Measurements from ENCODE around the gene N4BP3.

Gene N4BP3

DNA sequence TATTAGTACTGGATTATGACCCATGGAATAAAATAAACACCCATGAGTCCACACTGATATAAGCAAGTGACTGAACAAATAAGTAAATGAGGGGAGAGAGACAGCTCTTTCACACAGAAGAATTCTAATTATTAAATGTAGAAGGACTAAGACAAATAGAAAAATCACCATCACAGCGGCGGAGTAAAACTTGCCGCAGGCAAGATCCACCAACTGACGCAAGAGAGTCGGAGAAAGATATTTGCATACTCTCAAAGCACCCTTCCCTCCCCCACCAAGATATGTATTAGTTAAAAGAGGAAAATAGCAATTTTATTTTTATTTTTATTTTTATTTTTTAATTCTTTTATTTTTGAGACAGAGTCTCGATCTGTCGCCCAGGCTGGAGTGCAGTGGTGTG lies 14.6 kb upstream of the N4BP3 start:
- Histone ChIP-seq H3K4me3 (ENCODE audit: insufficient read depth, low read length, poor library complexity, severe bottlenecking) (no peak overlapping the region), H3K36me3 (ENCODE audit: low read length) (no peaks in the 10 kb centered on the region), H4K20me1 (ENCODE audit: low read depth, low read length) (no peaks in the 10 kb centered on the region), H3K9me2 (replicated peaks; ENCODE audit: insufficient read depth, low read length) (no peaks in the 10 kb centered on the region), H3K79me2 (ENCODE audit: insufficient read depth, low read length) (no peaks in the 10 kb centered on the region), H3K27ac (ENCODE audit: low read depth, low read length) (no peak overlapping the region), H3K27me3 (ENCODE audit: low read length) (no peaks in the 10 kb centered on the region), H3F3A (ENCODE audit: insufficient read depth) (no peaks in the 10 kb centered on the region), H3K9ac (ENCODE audit: low read length) (no peak overlapping the region), H3K4me2 (ENCODE audit: low read depth, low read length, poor library complexity, severe bottlenecking) (no peak overlapping the region), H2AFZ (ENCODE audit: low read depth, low read length, severe bottlenecking) (no peak overlapping the region), H3K9me3 (ENCODE audit: insufficient read depth, low read length) (no peaks in the 10 kb centered on the region)
- TF ChIP-seq, protein P1, sequence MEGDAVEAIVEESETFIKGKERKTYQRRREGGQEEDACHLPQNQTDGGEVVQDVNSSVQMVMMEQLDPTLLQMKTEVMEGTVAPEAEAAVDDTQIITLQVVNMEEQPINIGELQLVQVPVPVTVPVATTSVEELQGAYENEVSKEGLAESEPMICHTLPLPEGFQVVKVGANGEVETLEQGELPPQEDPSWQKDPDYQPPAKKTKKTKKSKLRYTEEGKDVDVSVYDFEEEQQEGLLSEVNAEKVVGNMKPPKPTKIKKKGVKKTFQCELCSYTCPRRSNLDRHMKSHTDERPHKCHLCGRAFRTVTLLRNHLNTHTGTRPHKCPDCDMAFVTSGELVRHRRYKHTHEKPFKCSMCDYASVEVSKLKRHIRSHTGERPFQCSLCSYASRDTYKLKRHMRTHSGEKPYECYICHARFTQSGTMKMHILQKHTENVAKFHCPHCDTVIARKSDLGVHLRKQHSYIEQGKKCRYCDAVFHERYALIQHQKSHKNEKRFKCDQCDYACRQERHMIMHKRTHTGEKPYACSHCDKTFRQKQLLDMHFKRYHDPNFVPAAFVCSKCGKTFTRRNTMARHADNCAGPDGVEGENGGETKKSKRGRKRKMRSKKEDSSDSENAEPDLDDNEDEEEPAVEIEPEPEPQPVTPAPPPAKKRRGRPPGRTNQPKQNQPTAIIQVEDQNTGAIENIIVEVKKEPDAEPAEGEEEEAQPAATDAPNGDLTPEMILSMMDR (IDR thresholded peaks at IDR 0.05; ENCODE audit: insufficient read depth, low read length, poor library complexity, severe bottlenecking): no peak
- no peak for TF ChIP-seq EZH2phosphoT487 (conservative IDR thresholded peaks at IDR 0.05; ENCODE audit: low read length)

DNA sequence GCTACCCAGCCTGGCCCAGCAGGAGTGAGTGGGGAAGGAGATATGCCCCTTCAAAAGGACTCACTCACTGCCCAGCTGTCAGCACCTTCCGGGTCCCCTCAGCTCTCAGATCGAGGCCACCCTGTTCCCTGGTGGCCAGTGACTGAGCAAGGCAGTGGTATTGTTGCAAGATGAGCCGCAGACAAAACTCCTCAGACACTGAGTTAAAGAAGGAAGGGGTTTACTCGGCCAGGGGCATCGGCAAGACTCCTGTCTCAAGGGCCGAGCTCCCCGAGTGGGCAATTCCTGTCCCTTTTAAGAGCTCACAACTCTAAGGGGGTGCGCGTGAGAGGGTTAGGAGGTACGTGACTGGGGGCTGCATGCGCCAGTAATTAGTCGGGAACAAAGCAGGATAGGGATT lies 9.7 kb upstream of the N4BP3 start:
- no peaks in the 10 kb centered on the region for H3K27me3 ChIP-seq (ENCODE audit: low read length)
- H3F3A ChIP-seq (ENCODE audit: insufficient read depth): no peaks in the 10 kb centered on the region
- H3K9me2 ChIP-seq (replicated peaks; ENCODE audit: insufficient read depth, low read length): no peaks in the 10 kb centered on the region
- no peak for TF ChIP-seq EZH2phosphoT487 (conservative IDR thresholded peaks at IDR 0.05; ENCODE audit: low read length)
- TF ChIP-seq, protein P1 (IDR thresholded peaks at IDR 0.05; ENCODE audit: insufficient read depth, low read length, poor library complexity, severe bottlenecking): no peak
- H3K9ac ChIP-seq (ENCODE audit: low read length): no peak overlapping the region
- no peaks in the 10 kb centered on the region for H4K20me1 ChIP-seq (ENCODE audit: low read depth, low read length)
- H3K79me2 ChIP-seq (ENCODE audit: insufficient read depth, low read length): no peaks in the 10 kb centered on the region
- no peaks in the 10 kb centered on the region for H3K9me3 ChIP-seq (ENCODE audit: insufficient read depth, low read length)
- no peak overlapping the region for H3K4me2 ChIP-seq (ENCODE audit: low read depth, low read length, poor library complexity, severe bottlenecking)
- no peak overlapping the region for H3K27ac ChIP-seq (ENCODE audit: low read depth, low read length)
- H2AFZ ChIP-seq (ENCODE audit: low read depth, low read length, severe bottlenecking): no peak overlapping the region
- no peaks in the 10 kb centered on the region for H3K36me3 ChIP-seq (ENCODE audit: low read length)
- no peak overlapping the region for H3K4me3 ChIP-seq (ENCODE audit: insufficient read depth, low read length, poor library complexity, severe bottlenecking)

DNA sequence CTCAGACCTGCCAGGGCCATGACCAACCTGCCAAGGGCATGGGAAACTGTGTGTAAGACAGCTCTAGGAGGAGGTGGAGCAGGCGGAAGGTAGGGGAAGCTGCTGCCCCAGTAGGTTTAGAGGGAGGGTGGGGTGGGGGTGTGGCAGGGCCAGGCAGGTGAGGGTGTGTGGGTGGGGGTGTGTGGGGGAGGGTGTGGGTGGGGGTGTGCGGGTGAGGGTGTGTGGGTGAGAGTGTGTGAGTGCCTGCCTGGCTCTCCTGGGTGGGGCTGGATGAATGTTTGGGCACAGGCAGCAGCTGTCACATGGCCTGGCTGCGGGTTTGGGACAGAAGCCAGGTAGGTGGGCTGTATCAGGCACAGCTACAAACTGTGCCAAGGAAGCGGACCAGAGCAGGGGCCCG lies 8.8 kb upstream of the N4BP3 start:
- Histone ChIP-seq H3K9me3 (ENCODE audit: insufficient read depth, low read length) (no peaks in the 10 kb centered on the region), H3K9me2 (replicated peaks; ENCODE audit: insufficient read depth, low read length) (no peaks in the 10 kb centered on the region), H3K27me3 (ENCODE audit: low read length) (no peaks in the 10 kb centered on the region), H3K4me2 (ENCODE audit: low read depth, low read length, poor library complexity, severe bottlenecking) (no peak overlapping the region), H3K79me2 (ENCODE audit: insufficient read depth, low read length) (no peaks in the 10 kb centered on the region), H3K4me3 (ENCODE audit: insufficient read depth, low read length, poor library complexity, severe bottlenecking) (no peak overlapping the region), H3K36me3 (ENCODE audit: low read length) (no peaks in the 10 kb centered on the region), H2AFZ (ENCODE audit: low read depth, low read length, severe bottlenecking) (no peak overlapping the region), H3F3A (ENCODE audit: insufficient read depth) (no peaks in the 10 kb centered on the region), H3K9ac (ENCODE audit: low read length) (no peak overlapping the region), H4K20me1 (ENCODE audit: low read depth, low read length) (no peaks in the 10 kb centered on the region), H3K27ac (ENCODE audit: low read depth, low read length) (no peak overlapping the region)
- no peak for TF ChIP-seq EZH2phosphoT487 (conservative IDR thresholded peaks at IDR 0.05; ENCODE audit: low read length)
- TF ChIP-seq, protein P1 (IDR thresholded peaks at IDR 0.05; ENCODE audit: insufficient read depth, low read length, poor library complexity, severe bottlenecking): no peak

Measured in SU-DHL-6 (cell line).